Measurements from ENCODE around the gene ISX. TPM values are rescaled to one million over a fixed set of nuclear protein-coding genes. Genes with fewer than 3 reads are reported as not detected.

Gene ISX
- total RNA-seq, 1 experiment from 2014 or later: not detected

DNA sequence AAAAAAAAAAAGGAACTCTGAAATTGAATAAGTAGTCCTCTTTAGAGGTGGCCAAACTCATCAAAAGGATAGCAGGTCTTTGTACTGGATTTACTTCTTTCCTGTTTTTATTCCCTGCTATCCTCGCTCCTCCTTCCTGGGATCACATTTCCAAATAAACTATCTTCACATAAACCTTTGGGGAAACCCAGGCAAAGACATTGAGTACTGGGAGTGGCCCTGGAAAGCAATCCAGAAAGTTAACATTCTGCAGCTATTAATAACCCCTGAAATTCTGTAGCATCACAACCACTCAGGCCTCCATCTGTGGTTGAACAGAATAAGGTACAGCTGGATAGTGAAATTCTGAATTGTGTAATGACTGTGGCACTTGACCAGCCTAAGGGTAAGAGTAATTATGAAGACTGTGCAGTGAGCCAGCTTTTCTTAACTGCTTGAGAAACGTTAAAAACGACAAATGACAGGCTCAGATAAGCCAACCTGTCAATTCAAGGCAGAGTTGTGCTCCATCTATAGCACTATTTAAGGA lies 58.8 kb downstream of the ISX start:
- no peaks in the 10 kb centered on the region for H3K9me3 ChIP-seq (ENCODE audit: control insufficient read depth, insufficient read depth, low read depth, low read length)
- no peak overlapping the region for H3K4me3 ChIP-seq (ENCODE audit: low read depth in 2 of 2, low read length in 2 of 2)
- H3K4me1 ChIP-seq (ENCODE audit: control insufficient read depth, insufficient read depth, low read length): no peaks in the 10 kb centered on the region
- ATAC-seq: no peak
- no TSS peak for BruUV-seq (replicated peaks)
- TF ChIP-seq REST (IDR thresholded peaks at IDR 0.05; ENCODE audit: insufficient read depth in 1 of 2, low read depth in 2 of 2, low read length in 1 of 2) (no peak), TCF7L2 (IDR thresholded peaks at IDR 0.05; ENCODE audit: low read depth, low read length) (no peak), POLR2AphosphoS5 (IDR thresholded peaks at IDR 0.05; ENCODE audit: low read depth, low read length) (no peak)
- TF ChIP-seq, protein P1, sequence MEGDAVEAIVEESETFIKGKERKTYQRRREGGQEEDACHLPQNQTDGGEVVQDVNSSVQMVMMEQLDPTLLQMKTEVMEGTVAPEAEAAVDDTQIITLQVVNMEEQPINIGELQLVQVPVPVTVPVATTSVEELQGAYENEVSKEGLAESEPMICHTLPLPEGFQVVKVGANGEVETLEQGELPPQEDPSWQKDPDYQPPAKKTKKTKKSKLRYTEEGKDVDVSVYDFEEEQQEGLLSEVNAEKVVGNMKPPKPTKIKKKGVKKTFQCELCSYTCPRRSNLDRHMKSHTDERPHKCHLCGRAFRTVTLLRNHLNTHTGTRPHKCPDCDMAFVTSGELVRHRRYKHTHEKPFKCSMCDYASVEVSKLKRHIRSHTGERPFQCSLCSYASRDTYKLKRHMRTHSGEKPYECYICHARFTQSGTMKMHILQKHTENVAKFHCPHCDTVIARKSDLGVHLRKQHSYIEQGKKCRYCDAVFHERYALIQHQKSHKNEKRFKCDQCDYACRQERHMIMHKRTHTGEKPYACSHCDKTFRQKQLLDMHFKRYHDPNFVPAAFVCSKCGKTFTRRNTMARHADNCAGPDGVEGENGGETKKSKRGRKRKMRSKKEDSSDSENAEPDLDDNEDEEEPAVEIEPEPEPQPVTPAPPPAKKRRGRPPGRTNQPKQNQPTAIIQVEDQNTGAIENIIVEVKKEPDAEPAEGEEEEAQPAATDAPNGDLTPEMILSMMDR (IDR thresholded peaks at IDR 0.05): no peak
- H3K27ac ChIP-seq (ENCODE audit: low read length): no peak overlapping the region
- DNase-seq (ENCODE audit: low read depth, low spot score): no peak
- H3K36me3 ChIP-seq (ENCODE audit: control insufficient read depth, insufficient read depth, low read length): no peaks in the 10 kb centered on the region
- POLR2A ChIA-PET: no interaction called here
- in situ Hi-C loops (cut with HindIII; ENCODE audit: low pct_unique_long_range_greater_than_20kb, low sequenced_read_pairs) (no loop called here), intact Hi-C loops (cut with micrococcal nuclease; ENCODE audit: unreplicated experiment) (no loop called here)
- H3K27me3 ChIP-seq (ENCODE audit: control insufficient read depth, insufficient read depth, low read length): peaks cover 2% of the 10 kb centered on the region; the same call in 1 of the 2 replicates
- CTCF ChIA-PET: no interaction called here

DNA sequence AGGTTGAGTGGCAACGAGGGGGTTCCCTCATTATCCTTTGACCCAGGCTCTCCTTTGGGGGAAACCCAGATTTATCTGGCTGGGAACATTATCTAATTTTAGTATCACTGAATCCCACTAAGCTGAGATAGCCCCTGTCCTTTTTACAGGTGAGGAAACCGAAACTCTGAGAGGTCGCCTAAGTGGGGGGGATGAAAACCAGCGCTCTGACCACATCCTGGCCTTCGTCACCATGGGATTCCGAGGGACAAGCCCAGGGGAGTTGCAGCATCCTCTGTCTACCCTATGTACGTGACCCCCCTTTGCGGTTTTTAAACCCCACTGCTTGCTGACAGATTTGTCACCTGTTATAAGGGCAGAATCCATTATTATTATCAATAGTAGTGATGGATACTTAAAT lies 61.0 kb downstream of the ISX start:
- ATAC-seq (no peak), DNase-seq (ENCODE audit: low read depth, low spot score) (no peak)
- BruUV-seq (replicated peaks): no TSS peak
- Histone ChIP-seq H3K36me3 (ENCODE audit: control insufficient read depth, insufficient read depth, low read length) (no peaks in the 10 kb centered on the region), H3K27me3 (ENCODE audit: control insufficient read depth, insufficient read depth, low read length) (peaks cover 2% of the 10 kb centered on the region; the same call in 1 of the 2 replicates), H3K4me3 (ENCODE audit: low read depth in 2 of 2, low read length in 2 of 2) (no peak overlapping the region), H3K27ac (ENCODE audit: low read length) (no peak overlapping the region), H3K4me1 (ENCODE audit: control insufficient read depth, insufficient read depth, low read length) (no peaks in the 10 kb centered on the region), H3K9me3 (ENCODE audit: control insufficient read depth, insufficient read depth, low read depth, low read length) (no peaks in the 10 kb centered on the region)
- no peak for TF ChIP-seq POLR2AphosphoS5 (IDR thresholded peaks at IDR 0.05; ENCODE audit: low read depth, low read length)
- no peak for TF ChIP-seq REST (IDR thresholded peaks at IDR 0.05; ENCODE audit: insufficient read depth in 1 of 2, low read depth in 2 of 2, low read length in 1 of 2)
- TF ChIP-seq, protein P1 (IDR thresholded peaks at IDR 0.05): no peak
- TF ChIP-seq SIN3A (IDR thresholded peaks at IDR 0.05; ENCODE audit: borderline replicate concordance, insufficient read depth, low read depth, low read length): no peak
- no peak for TF ChIP-seq TCF7L2 (IDR thresholded peaks at IDR 0.05; ENCODE audit: low read depth, low read length)
- in situ Hi-C loops (cut with HindIII; ENCODE audit: low pct_unique_long_range_greater_than_20kb, low sequenced_read_pairs) (no loop called here), intact Hi-C loops (cut with micrococcal nuclease; ENCODE audit: unreplicated experiment) (no loop called here)
- CTCF ChIA-PET: no interaction called here
- POLR2A ChIA-PET: interaction anchor here (0.6 kb wide), 1 partner anchor 1129 kb away, joined by 3 read pairs; no protein-coding TSS in a partner anchor
